Measurements from ENCODE around the gene SP4. TPM values are rescaled to one million over a fixed set of nuclear protein-coding genes. Genes with fewer than 3 reads are reported as not detected.
A peak's percentile ranks its signal among the peaks of the same experiment; 100 is the strongest.

The SP4 gene
- polyA plus RNA-seq (2013, experiment 1 of 2): 8.6 TPM
- polyA plus RNA-seq (2013, experiment 2 of 2): 8.3 TPM

- Histone ChIP-seq H3K79me2 (ENCODE audit: control insufficient read depth, insufficient read depth, low read length) (peaks cover 12% of the 10 kb centered on the region), H4K8ac (ENCODE audit: low read depth, low read length) (no peak within 1 kb of the TSS), H3K56ac (ENCODE audit: low read length) (peak within 1 kb of the TSS; percentile 84), H3K9ac (ENCODE audit: low read length) (peak within 1 kb of the TSS; percentile 85), H3K4ac (ENCODE audit: low read depth, low read length) (peak within 1 kb of the TSS; percentile 83), H2BK5ac (ENCODE audit: low read length) (peak within 1 kb of the TSS; percentile 18), H3K18ac (ENCODE audit: low read length) (peak within 1 kb of the TSS; percentile 97), H3K4me2 (ENCODE audit: low read length) (peak within 1 kb of the TSS; percentile 14), H2AK5ac (ENCODE audit: low read length) (no peak within 1 kb of the TSS), H2BK15ac (replicated peaks; ENCODE audit: low read depth) (no peak within 1 kb of the TSS), H2BK120ac (ENCODE audit: low read depth, low read length) (peak within 1 kb of the TSS; percentile 18), H3K79me1 (ENCODE audit: low read length) (peaks cover 8% of the 10 kb centered on the region), H3K4me3 (ENCODE audit: low read length) (peak within 1 kb of the TSS; percentile 63), H3K4me1 (ENCODE audit: control insufficient read depth, low read depth, low read length) (peaks cover 11% of the 10 kb centered on the region), H3K23ac (ENCODE audit: low read length) (no peak within 1 kb of the TSS), H3K27me3 (ENCODE audit: insufficient read depth, low read length, poor library complexity) (no peaks in the 10 kb centered on the region), H4K5ac (ENCODE audit: low read length) (no peak within 1 kb of the TSS), H3K27ac (ENCODE audit: low read depth, low read length) (peak within 1 kb of the TSS; percentile 94), H3K36me3 (ENCODE audit: control insufficient read depth, insufficient read depth, low read length) (no peaks in the 10 kb centered on the region)
- DNase-seq: peak; percentile 98
- no CpG with 5 or more reads among the region's 63 CpGs for WGBS (ENCODE audit: extremely low coverage, insufficient coverage, low lambda C conversion rate)
These were observed at the start of gene SP4 for GRCh38 chr7:21427871-21428658. SP4 (plus strand) TSS chr7:21428083; CDS start chr7:21428252, 169 bp downstream.

DNA sequence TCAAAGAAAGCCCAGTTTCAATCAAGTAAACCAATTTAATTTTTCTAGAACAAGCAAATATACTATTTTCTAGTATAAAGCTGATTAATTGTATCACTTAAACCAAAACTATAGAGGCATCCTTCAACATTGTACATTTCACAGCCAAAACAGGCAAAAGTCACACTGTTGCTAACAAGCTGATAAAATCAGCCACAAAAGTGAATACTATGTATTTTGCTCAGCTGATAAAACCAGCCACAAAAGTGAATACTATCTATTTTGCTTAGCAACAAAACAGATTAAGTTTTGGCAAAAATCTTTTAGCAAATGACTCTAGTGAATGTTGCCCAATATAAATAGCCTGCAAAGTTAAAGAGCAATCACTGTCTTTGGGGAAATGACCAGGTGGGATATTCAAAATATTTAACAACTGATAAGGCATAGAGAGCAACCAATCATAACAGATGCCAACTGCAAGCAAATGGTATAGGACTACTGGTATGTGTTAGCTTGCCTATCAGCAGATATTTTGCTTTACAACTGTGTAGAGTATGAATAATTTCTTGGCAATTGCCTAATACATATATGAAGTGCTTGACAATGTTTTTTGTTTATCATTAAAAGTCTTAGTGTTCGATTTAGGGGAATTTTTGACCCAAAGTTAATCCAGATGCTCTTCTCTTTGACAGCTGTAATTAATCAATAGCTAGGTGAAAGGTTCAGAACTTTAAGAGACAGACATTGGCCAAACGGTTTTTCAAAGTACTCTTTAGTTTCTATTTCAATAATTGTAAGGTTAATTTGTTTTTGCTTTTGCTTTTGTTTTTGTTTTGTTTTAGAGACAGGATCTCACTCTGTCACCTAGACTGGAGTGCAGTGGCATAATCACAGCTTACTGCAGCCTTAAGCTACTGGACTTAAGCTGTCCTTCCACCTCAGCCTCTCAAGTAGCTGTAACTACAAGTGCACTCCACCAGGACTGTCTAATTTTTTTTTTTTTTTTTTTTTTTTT lies 44.4 kb upstream of the SP4 start:
- Histone ChIP-seq H3K18ac (ENCODE audit: low read length) (no peak overlapping the region), H3K36me3 (ENCODE audit: control insufficient read depth, insufficient read depth, low read length) (no peaks in the 10 kb centered on the region), H3K79me1 (ENCODE audit: low read length) (no peaks in the 10 kb centered on the region), H3K4ac (ENCODE audit: low read depth, low read length) (no peak overlapping the region), H3K9ac (ENCODE audit: low read length) (no peak overlapping the region), H2BK120ac (ENCODE audit: low read depth, low read length) (peak overlapping the region; percentile 28), H4K5ac (ENCODE audit: low read length) (no peak overlapping the region), H2BK15ac (replicated peaks; ENCODE audit: low read depth) (no peak overlapping the region), H2BK5ac (ENCODE audit: low read length) (no peak overlapping the region), H3K27me3 (ENCODE audit: insufficient read depth, low read length, poor library complexity) (no peaks in the 10 kb centered on the region), H3K4me2 (ENCODE audit: low read length) (no peak overlapping the region), H3K4me1 (ENCODE audit: control insufficient read depth, low read depth, low read length) (no peaks in the 10 kb centered on the region), H3K4me3 (ENCODE audit: low read length) (no peak overlapping the region), H3K23ac (ENCODE audit: low read length) (no peak overlapping the region), H3K79me2 (ENCODE audit: control insufficient read depth, insufficient read depth, low read length) (no peaks in the 10 kb centered on the region), H3K56ac (ENCODE audit: low read length) (no peak overlapping the region), H4K8ac (ENCODE audit: low read depth, low read length) (no peak overlapping the region), H3K27ac (ENCODE audit: low read depth, low read length) (no peak overlapping the region), H2AK5ac (ENCODE audit: low read length) (no peak overlapping the region)
- WGBS (ENCODE audit: extremely low coverage, insufficient coverage, low lambda C conversion rate): no CpG with 5 or more reads among the region's 2 CpGs
- peak; percentile 87 for DNase-seq

- Histone ChIP-seq H4K8ac (ENCODE audit: low read depth, low read length) (no peak overlapping the region), H3K4ac (ENCODE audit: low read depth, low read length) (no peak overlapping the region), H3K79me1 (ENCODE audit: low read length) (no peaks in the 10 kb centered on the region), H2BK5ac (ENCODE audit: low read length) (no peak overlapping the region), H3K4me1 (ENCODE audit: control insufficient read depth, low read depth, low read length) (no peaks in the 10 kb centered on the region), H4K5ac (ENCODE audit: low read length) (no peak overlapping the region), H2BK15ac (replicated peaks; ENCODE audit: low read depth) (no peak overlapping the region), H3K79me2 (ENCODE audit: control insufficient read depth, insufficient read depth, low read length) (no peaks in the 10 kb centered on the region), H2AK5ac (ENCODE audit: low read length) (no peak overlapping the region), H3K56ac (ENCODE audit: low read length) (no peak overlapping the region), H3K36me3 (ENCODE audit: control insufficient read depth, insufficient read depth, low read length) (no peaks in the 10 kb centered on the region), H2BK120ac (ENCODE audit: low read depth, low read length) (no peak overlapping the region), H3K4me3 (ENCODE audit: low read length) (no peak overlapping the region), H3K9ac (ENCODE audit: low read length) (no peak overlapping the region), H3K18ac (ENCODE audit: low read length) (no peak overlapping the region), H3K27ac (ENCODE audit: low read depth, low read length) (no peak overlapping the region), H3K27me3 (ENCODE audit: insufficient read depth, low read length, poor library complexity) (no peaks in the 10 kb centered on the region), H3K4me2 (ENCODE audit: low read length) (no peak overlapping the region), H3K23ac (ENCODE audit: low read length) (no peak overlapping the region)
- no CpG with 5 or more reads among the region's 2 CpGs for WGBS (ENCODE audit: extremely low coverage, insufficient coverage, low lambda C conversion rate)
- DNase-seq: no peak
These were observed 33.9 kb upstream of the SP4 start for GRCh38 chr7:21393937-21394336.

DNA sequence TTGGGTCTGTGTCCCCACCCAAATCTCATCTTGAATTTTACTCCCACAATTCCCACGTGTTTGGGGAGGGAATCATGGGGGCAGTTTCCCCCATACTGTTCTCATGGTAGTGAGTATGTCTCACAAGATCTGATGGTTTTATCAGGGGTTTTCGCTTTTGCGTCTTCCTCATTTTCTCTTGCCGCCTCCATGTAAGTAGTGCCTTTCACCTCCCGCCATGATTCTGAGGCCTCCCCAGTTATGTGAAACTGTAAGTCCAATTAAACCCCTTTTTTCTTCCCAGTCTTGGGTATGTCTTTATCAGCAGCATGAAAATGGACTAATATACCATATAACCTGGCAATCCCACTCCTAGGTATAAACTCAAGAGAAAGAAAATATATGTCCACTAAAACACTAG lies 25.9 kb upstream of the SP4 start:
- H3K4me3 ChIP-seq (ENCODE audit: low read length): no peak overlapping the region
- no peaks in the 10 kb centered on the region for H3K27me3 ChIP-seq (ENCODE audit: insufficient read depth, low read length, poor library complexity)
- no peak overlapping the region for H2AK5ac ChIP-seq (ENCODE audit: low read length)
- no CpG with 5 or more reads among the region's 5 CpGs for WGBS (ENCODE audit: extremely low coverage, insufficient coverage, low lambda C conversion rate)
- H3K18ac ChIP-seq (ENCODE audit: low read length): no peak overlapping the region
- no peak overlapping the region for H3K56ac ChIP-seq (ENCODE audit: low read length)
- H3K27ac ChIP-seq (ENCODE audit: low read depth, low read length): no peak overlapping the region
- H2BK120ac ChIP-seq (ENCODE audit: low read depth, low read length): no peak overlapping the region
- no peak overlapping the region for H4K5ac ChIP-seq (ENCODE audit: low read length)
- H3K23ac ChIP-seq (ENCODE audit: low read length): no peak overlapping the region
- no peaks in the 10 kb centered on the region for H3K79me2 ChIP-seq (ENCODE audit: control insufficient read depth, insufficient read depth, low read length)
- H4K8ac ChIP-seq (ENCODE audit: low read depth, low read length): no peak overlapping the region
- H3K4me1 ChIP-seq (ENCODE audit: control insufficient read depth, low read depth, low read length): no peaks in the 10 kb centered on the region
- no peak overlapping the region for H3K9ac ChIP-seq (ENCODE audit: low read length)
- no peak overlapping the region for H2BK15ac ChIP-seq (replicated peaks; ENCODE audit: low read depth)
- no peak overlapping the region for H3K4me2 ChIP-seq (ENCODE audit: low read length)
- H3K4ac ChIP-seq (ENCODE audit: low read depth, low read length): no peak overlapping the region
- H3K36me3 ChIP-seq (ENCODE audit: control insufficient read depth, insufficient read depth, low read length): no peaks in the 10 kb centered on the region
- H2BK5ac ChIP-seq (ENCODE audit: low read length): no peak overlapping the region
- H3K79me1 ChIP-seq (ENCODE audit: low read length): no peaks in the 10 kb centered on the region
- DNase-seq: no peak

DNA sequence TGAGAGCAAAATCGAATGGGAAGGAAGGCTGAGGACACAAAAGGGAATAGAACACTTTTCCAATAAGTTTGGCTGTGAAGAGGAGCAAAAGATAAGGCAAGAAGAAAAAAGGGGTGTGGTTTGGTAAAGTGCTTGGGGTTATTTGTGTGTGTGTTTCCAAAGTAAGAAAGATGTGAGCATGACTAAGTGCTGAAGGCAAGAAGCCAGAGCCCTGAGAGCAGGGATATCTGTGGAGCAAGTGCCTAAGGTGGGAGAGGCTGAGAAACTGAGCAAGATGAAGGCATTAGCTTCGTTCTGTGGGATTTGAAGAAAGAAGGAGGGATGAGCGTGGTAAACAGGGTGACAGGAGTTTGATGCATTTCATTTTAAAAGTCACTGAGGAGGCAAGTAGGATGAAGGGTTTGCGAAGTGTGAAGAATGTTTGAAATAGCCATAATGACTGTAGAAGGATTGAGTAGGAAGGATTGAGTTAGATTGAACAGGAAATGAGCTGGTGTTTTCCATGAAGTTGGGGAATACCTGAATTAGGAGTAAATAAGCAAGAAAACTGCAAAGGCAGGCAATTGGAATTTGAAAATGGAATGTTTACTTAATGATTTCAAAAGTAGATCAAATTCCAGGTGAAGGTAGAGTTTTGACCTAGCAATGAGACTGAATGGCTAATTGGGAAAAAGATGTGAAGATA lies 19.9 kb upstream of the SP4 start:
- Histone ChIP-seq H3K27ac (ENCODE audit: low read depth, low read length) (no peak overlapping the region), H2BK15ac (replicated peaks; ENCODE audit: low read depth) (no peak overlapping the region), H3K23ac (ENCODE audit: low read length) (no peak overlapping the region), H3K18ac (ENCODE audit: low read length) (no peak overlapping the region), H3K4me2 (ENCODE audit: low read length) (no peak overlapping the region), H3K4ac (ENCODE audit: low read depth, low read length) (no peak overlapping the region), H4K8ac (ENCODE audit: low read depth, low read length) (no peak overlapping the region), H2BK120ac (ENCODE audit: low read depth, low read length) (no peak overlapping the region), H3K4me1 (ENCODE audit: control insufficient read depth, low read depth, low read length) (peaks cover under 1% of the 10 kb centered on the region), H3K56ac (ENCODE audit: low read length) (no peak overlapping the region), H3K27me3 (ENCODE audit: insufficient read depth, low read length, poor library complexity) (no peaks in the 10 kb centered on the region), H2AK5ac (ENCODE audit: low read length) (no peak overlapping the region), H3K79me1 (ENCODE audit: low read length) (no peaks in the 10 kb centered on the region), H3K9ac (ENCODE audit: low read length) (no peak overlapping the region), H4K5ac (ENCODE audit: low read length) (no peak overlapping the region), H2BK5ac (ENCODE audit: low read length) (no peak overlapping the region), H3K36me3 (ENCODE audit: control insufficient read depth, insufficient read depth, low read length) (no peaks in the 10 kb centered on the region), H3K79me2 (ENCODE audit: control insufficient read depth, insufficient read depth, low read length) (no peaks in the 10 kb centered on the region), H3K4me3 (ENCODE audit: low read length) (no peak overlapping the region)
- WGBS (ENCODE audit: extremely low coverage, insufficient coverage, low lambda C conversion rate): 100% methylated on average over 1 of the region's 4 CpGs
- DNase-seq: no peak
